OCI-LY7 (cell line): ENCODE measurements around the gene RETREG1. TPM values are rescaled to one million over a fixed set of nuclear protein-coding genes. Genes with fewer than 3 reads are reported as not detected.

Source experiments
- BruUV-seq: library from RNA; stranded (reverse); fragments of 400-500 nt; replicated peaks from 2 replicates; lab custom pipeline; 2021; lab: Mats Ljungman, UMichigan
- CTCF ChIA-PET: fragments of 300-600 bp; sonication (Branson Sonifier 250); formaldehyde crosslinking; loops from one replicate; lab custom pipeline; 2022; ENCODE audit warnings: antibody characterized with exemption; ENCODE audit not compliant: unreplicated experiment; lab: Charles Lee
- POLR2A ChIA-PET: fragments of 300-600 bp; sonication (Branson Sonifier 250); formaldehyde crosslinking; loops from one replicate; lab custom pipeline; 2022; ENCODE audit warnings: antibody characterized with exemption; lab: Charles Lee
- DNase-seq: peaks from one replicate; pipeline ENCODE4 v3.0.0-alpha.2; 2015; ENCODE audit warnings: low spot score
- H2AFZ ChIP-seq: fragments of 200-600 bp; sonication (generic), shearing (Covaris generic); 2 replicates; pipeline ENCODE4 v1.6.1; 2014; ENCODE audit warnings: mild to moderate bottlenecking, antibody characterized with exemption, low read length, moderate library complexity
- H3K27ac ChIP-seq: fragments of 200-600 bp; sonication (generic); 2 replicates; pipeline ENCODE4 v1.5.1; 2014; ENCODE audit warnings: mixed run types, low read depth, mild to moderate bottlenecking, moderate library complexity, low read length, inconsistent platforms; ENCODE audit not compliant: poor library complexity, severe bottlenecking
- H3K36me3 ChIP-seq: fragments of 200-600 bp; sonication (generic); 2 replicates; pipeline ENCODE4 v1.6.1; 2014; ENCODE audit warnings: mild to moderate bottlenecking, antibody characterized with exemption, low read length, moderate library complexity, mixed read lengths; ENCODE audit not compliant: insufficient read depth
- H3K4me1 ChIP-seq: fragments of 200-600 bp; sonication (generic); 2 replicates; pipeline ENCODE4 v1.5.1; 2014; ENCODE audit warnings: mild to moderate bottlenecking, low read length; ENCODE audit not compliant: insufficient read depth, poor library complexity, severe bottlenecking
- H3K4me2 ChIP-seq: fragments of 200-600 bp; sonication (generic); 2 replicates; pipeline ENCODE4 v1.6.1; 2014; ENCODE audit warnings: mild to moderate bottlenecking, low read length
- H3K4me3 ChIP-seq: fragments of 200-600 bp; sonication (generic); 2 replicates; pipeline ENCODE4 v1.5.1; 2014; ENCODE audit warnings: mild to moderate bottlenecking, low read depth, low read length; ENCODE audit not compliant: poor library complexity, severe bottlenecking
- H3K79me2 ChIP-seq: fragments of 200-600 bp; sonication (generic); 2 replicates; pipeline ENCODE4 v1.6.1; 2016; ENCODE audit warnings: low read depth, mild to moderate bottlenecking, low read length, moderate library complexity, mixed read lengths; ENCODE audit not compliant: insufficient read depth
- H3K9me2 ChIP-seq: fragments of 200-600 bp; sonication (generic); 2 replicates; pipeline ENCODE4 v1.6.1; 2016; ENCODE audit warnings: mild to moderate bottlenecking, low read length, mixed read lengths; ENCODE audit not compliant: insufficient read depth
- H3K9me3 ChIP-seq: fragments of 200-600 bp; sonication (generic); 2 replicates; pipeline ENCODE4 v1.6.1; 2014; ENCODE audit warnings: mild to moderate bottlenecking, mixed run types, low read length, mixed read lengths
- H4K20me1 ChIP-seq: fragments of 200-600 bp; sonication (generic); 2 replicates; pipeline ENCODE4 v1.6.1; 2014; ENCODE audit warnings: mild to moderate bottlenecking, antibody characterized with exemption, low read length, moderate library complexity, mixed read lengths; ENCODE audit not compliant: insufficient read depth
- EZH2phosphoT487 ChIP-seq: fragments of 200-600 bp; sonication (generic); IDR thresholded peaks from 2 replicates; pipeline ENCODE4 v1.6.1; 2018; ENCODE audit warnings: low read depth, borderline replicate concordance, mild to moderate bottlenecking, mixed run types, antibody characterized with exemption, low read length, moderate library complexity, mixed read lengths
- intact Hi-C: fragments of 100-400 bp; cut with micrococcal nuclease; formaldehyde crosslinking; loops from one replicate; pipeline ENCODE4 v1.10.0; 2022; ENCODE audit not compliant: unreplicated experiment
- total RNA-seq, 2 experiments: library from RNA; depleted of rRNA in 1 of 2; stranded (reverse); fragments of >200 nt in 1 of 2; shearing (Covaris generic) in 1 of 2; gene quantifications; 2 replicates each; pipeline ENCODE4 v1.2.3, GENCODE V29; 2014 to 2022
- TF ChIP-seq, protein P1 (sequence below): fragments of 200-600 bp; sonication (generic); conservative IDR thresholded peaks from 2 replicates; pipeline ENCODE4 v1.5.1; 2014; ENCODE audit warnings: mild to moderate bottlenecking, antibody characterized with exemption, low read length, moderate library complexity, mixed read lengths

Gene RETREG1
- total RNA-seq, 2 experiments from 2014 or later = 2.4 to 2.6 TPM

DNA sequence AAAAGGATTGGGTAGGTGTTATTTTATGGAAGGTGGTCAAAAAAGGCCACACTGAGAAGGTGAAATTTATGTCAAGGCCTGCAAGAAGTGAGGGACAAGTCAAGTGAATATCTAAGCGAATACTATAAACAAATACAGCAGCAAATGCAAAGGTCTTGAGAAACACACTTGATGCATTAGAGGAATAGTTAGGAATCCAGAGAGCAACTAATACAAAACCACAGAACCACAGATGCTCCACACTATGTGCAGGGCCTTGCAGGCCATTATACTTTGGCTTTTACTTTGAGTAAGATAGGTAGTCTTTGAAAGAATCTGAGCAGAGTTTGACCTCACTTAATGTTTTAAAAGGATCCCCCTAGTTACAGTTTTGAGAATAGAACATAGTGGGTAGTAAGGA lies 155.8 kb downstream of the RETREG1 start:
- no peaks in the 10 kb centered on the region for H3K9me3 ChIP-seq
- TF ChIP-seq EZH2phosphoT487 = no peak
- TF ChIP-seq, protein P1, sequence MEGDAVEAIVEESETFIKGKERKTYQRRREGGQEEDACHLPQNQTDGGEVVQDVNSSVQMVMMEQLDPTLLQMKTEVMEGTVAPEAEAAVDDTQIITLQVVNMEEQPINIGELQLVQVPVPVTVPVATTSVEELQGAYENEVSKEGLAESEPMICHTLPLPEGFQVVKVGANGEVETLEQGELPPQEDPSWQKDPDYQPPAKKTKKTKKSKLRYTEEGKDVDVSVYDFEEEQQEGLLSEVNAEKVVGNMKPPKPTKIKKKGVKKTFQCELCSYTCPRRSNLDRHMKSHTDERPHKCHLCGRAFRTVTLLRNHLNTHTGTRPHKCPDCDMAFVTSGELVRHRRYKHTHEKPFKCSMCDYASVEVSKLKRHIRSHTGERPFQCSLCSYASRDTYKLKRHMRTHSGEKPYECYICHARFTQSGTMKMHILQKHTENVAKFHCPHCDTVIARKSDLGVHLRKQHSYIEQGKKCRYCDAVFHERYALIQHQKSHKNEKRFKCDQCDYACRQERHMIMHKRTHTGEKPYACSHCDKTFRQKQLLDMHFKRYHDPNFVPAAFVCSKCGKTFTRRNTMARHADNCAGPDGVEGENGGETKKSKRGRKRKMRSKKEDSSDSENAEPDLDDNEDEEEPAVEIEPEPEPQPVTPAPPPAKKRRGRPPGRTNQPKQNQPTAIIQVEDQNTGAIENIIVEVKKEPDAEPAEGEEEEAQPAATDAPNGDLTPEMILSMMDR = no peak
- intact Hi-C loops = loop anchor here (10.0 kb wide), 1 partner anchor 1796 kb away; the partner anchor contains the start of gene OTULIN
- H3K4me1 ChIP-seq = peaks cover 17% of the 10 kb centered on the region
- peaks cover 79% of the 10 kb centered on the region for H3K36me3 ChIP-seq
- H3K9me2 ChIP-seq = no peaks in the 10 kb centered on the region
- peaks cover 49% of the 10 kb centered on the region for H3K79me2 ChIP-seq
- H3K27ac ChIP-seq = no peak overlapping the region
- H3K4me2 ChIP-seq = no peak overlapping the region
- POLR2A ChIA-PET = no interaction called here
- H2AFZ ChIP-seq = no peak overlapping the region
- no peak for DNase-seq
- CTCF ChIA-PET = no interaction called here
- no TSS peak for BruUV-seq
- no peak overlapping the region for H3K4me3 ChIP-seq
- H4K20me1 ChIP-seq = peaks cover 36% of the 10 kb centered on the region

DNA sequence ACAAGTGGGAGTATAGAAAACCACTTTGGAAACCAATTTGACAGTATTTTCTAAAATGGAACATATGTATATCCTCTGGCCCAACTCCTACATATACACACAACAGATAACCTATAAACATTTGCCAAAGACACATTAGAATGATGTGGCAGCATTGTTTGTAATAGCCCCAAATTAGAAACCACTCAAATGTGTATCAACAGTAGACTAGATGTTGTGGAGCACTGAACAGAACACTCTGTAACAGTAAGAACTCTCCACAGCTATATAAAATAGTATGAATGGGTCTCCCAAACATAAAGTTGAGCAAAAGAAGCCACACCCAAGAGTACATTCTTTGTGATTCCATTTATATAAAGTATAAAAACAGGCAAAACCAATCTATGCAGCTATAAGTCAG lies 157.3 kb downstream of the RETREG1 start:
- Histone ChIP-seq H3K4me3 (no peak overlapping the region), H3K4me1 (peaks cover 17% of the 10 kb centered on the region), H3K27ac (no peak overlapping the region), H2AFZ (no peak overlapping the region), H3K79me2 (peaks cover 48% of the 10 kb centered on the region), H3K9me2 (no peaks in the 10 kb centered on the region), H3K4me2 (no peak overlapping the region), H3K9me3 (no peaks in the 10 kb centered on the region), H4K20me1 (peaks cover 29% of the 10 kb centered on the region), H3K36me3 (peaks cover 94% of the 10 kb centered on the region)
- BruUV-seq = no TSS peak
- intact Hi-C loops = no loop called here
- no peak for DNase-seq
- ChIA-PET CTCF (no interaction called here), POLR2A (interaction anchor here (0.5 kb wide), 1 partner anchor 97 kb away, joined by 3 read pairs; no protein-coding TSS in a partner anchor)
- TF ChIP-seq, protein P1 = no peak
- TF ChIP-seq EZH2phosphoT487 = no peak

DNA sequence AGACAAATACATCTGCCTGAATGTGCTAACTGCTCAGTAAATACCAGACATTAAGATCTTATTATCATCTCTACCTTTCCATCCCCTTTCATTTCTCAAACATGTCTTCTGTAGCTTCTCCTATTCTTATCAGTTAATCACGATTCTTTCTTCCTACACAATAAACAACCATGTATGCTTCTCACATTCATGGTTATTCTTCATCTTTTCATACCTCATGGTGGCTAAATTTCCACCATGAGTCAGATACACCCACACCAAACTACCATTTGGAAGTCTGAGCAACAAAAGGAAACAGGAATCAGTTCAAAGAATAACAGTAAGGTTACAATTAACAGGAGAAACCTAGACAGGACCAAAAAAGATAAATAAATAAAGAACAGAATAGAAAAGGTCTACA lies 158.9 kb downstream of the RETREG1 start:
- no peak for TF ChIP-seq EZH2phosphoT487
- TF ChIP-seq, protein P1 = no peak
- Histone ChIP-seq H3K4me1 (peaks cover 3% of the 10 kb centered on the region), H3K79me2 (peaks cover 37% of the 10 kb centered on the region; the same call in 1 of the 2 replicates), H2AFZ (no peak overlapping the region), H3K9me2 (no peaks in the 10 kb centered on the region), H3K4me2 (no peak overlapping the region), H3K4me3 (no peak overlapping the region), H3K36me3 (peaks cover 97% of the 10 kb centered on the region), H4K20me1 (peaks cover 13% of the 10 kb centered on the region; the same call in 1 of the 2 replicates), H3K27ac (no peak overlapping the region), H3K9me3 (no peaks in the 10 kb centered on the region)
- intact Hi-C loops = no loop called here
- POLR2A ChIA-PET = interaction anchor here (0.7 to 1.1 kb wide), 5 partner anchors 11 to 165 kb away, joined by 3 to 5 read pairs (median 3); no protein-coding TSS in a partner anchor
- no TSS peak for BruUV-seq
- DNase-seq = no peak
- CTCF ChIA-PET = interaction anchor here (0.6 kb wide), 1 partner anchor 304 kb away, joined by 3 read pairs; no protein-coding TSS in a partner anchor
